HG03439 (cell line): ENCODE data around the gene ATP11A.
"Not testable (repeated sequence)": the region's sequence is repeated elsewhere in the genome, so short reads cannot be mapped to it uniquely, and the experiment has no call there.

Source experiments
- ATAC-seq: cut with Tn5 transposase; IDR thresholded peaks from one replicate; pipeline ENCODE4 v1.9.1; 2021; ENCODE audit warnings: mild to moderate bottlenecking, moderate library complexity; ENCODE audit not compliant: unreplicated experiment

Gene ATP11A

GRCh38 chr13:112791663-112792440, 102.0 kb downstream of the ATP11A start:
- ATAC-seq = no peak

GRCh38 chr13:112792511-112792910, 102.7 kb downstream of the ATP11A start:
- ATAC-seq = no peak

DNA sequence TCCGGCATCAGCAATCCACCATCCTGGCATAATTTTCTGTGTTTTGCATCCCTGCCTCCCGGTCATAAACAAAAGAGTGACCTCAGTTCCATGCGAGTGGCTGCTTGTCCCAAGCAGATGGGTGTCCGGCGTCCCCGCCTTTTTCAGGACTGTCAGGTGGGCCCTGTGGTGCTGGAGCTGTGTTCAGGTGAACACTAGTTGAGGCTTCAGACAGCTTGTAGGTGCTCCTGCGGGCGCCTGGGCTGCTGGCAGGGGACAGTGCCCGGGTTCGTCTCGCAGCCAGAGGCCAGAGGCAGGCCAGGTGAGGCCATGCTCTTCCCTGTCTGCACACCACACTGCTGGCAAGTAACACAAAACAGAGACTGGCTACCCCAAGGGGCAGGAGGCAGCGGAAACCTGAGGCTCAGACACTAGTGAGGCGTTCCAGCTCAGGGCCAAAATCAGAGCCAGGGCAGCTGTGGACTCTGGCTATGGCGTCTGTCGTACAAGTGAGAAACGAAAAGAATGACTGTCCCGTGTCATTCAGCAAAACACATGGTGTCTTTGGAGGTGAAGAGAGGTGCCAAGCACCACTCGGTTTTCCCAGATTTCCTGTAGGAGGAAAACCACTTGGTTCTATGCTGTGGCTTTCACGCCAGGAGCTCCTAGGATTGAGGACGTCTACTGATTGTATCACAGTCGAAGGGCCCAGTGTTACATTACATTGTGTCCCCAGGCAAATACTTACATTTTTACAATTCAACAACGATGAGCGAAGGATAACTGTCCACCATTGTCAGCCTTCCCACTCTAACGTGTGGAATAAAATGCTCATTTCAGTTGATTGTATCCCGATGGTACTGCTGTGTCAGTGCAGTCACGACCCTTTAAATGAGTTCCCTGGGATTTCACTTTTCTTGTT, 104.0 kb downstream of the ATP11A start:
- no peak for ATAC-seq

DNA sequence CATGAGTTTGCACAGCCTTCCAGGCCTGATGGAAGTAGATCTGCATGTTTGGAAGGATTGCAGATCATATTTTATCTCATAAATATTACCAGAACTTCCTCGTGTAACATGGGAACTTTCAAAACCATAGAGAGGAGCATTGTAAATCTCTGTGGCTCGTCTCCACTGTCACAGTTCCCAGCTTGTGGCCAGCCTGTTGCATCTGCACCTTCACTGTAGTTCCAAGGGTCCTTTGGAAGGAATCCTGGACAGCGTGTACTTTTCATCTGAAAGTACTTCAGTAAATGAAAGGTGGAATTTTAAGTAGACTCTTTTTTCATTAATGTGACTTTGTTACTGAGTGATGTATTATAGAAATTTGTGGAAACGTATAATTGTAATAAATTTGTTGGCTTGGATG, 105.4 kb downstream of the ATP11A start:
- ATAC-seq = no peak

- ATAC-seq = no peak
Observed at GRCh38 chr13:112796190-112796915, 106.5 kb downstream of the ATP11A start.

- ATAC-seq = no peak
Observed at GRCh38 chr13:112799394-112799793, 109.6 kb downstream of the ATP11A start.

DNA sequence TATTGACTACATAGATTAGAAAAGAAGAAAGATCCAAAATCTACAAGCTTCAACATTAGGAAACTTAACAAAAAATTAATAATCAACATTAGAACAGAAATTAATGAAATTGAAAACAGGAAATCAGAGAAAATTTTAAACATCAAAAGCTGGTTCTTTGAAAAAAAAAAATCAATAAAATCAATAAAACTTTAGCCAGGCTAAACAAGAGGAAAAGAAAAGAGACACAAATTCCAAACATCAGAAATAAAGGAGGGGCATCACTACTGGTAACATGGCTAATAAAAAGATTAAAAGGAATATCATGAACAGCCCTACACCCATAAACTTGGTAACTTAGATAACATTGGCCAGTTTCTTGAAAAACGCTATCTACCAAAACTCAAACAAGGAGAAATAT, 110.2 kb downstream of the ATP11A start:
- no peak for ATAC-seq

DNA sequence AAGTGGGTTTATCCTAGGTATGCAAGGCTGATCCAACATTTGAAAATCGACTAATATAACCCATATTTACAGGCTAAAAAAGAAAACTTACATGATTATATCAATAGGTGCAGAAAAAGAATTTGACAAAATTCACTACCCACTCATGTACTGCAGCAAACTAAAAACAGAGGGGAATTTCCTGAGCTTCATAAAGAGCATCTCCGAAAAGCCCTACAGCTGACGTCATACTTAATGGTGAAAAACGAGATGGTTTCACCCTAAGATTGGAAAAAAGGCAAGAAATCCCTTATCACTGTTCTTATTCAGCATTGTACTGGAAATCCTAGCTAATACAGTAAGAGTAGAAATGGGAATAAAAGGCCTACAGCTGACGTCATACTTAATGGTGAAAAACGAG, 111.0 kb downstream of the ATP11A start:
- ATAC-seq = not testable (repeated sequence)

DNA sequence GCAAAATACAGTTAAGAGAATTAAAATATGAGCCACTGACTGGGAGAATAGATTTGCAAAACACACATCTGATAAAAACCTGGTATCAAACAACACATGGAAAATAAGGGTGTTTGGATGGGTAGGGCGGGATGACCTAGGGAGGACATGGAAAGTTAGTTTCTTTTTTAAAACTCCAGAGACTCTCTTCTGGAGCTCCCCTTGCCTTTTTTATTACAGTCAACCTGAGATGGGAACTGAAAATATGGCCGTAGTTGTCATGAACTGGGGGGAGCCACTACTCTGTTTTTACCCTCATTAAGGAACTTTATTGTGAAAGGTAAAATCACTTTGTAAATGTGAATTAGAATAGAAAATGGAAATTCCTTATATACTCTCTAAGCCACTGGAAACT, 113.0 kb downstream of the ATP11A start:
- ATAC-seq = peak; percentile 41

DNA sequence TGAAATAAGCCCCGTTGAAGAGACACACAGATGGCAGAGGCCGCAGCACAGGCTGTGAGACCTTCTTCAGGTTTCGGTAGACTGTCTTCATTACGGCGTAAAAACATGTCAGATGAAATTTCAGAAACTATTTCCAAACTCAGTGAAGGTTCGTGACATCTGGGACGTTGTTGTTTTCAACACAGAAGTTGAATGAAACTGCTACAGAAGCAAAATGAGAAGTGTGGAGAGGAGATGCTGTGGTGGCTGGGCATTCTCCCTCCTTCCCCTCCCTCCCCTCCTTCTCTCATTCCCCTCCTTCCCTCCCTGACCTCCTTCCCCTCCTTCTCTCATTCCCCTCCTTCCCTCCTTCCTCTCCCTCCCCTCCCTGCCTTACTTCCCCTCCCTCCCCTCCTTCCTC, 113.6 kb downstream of the ATP11A start:
- peak; percentile 73 for ATAC-seq

GRCh38 chr13:112804374-112804773, 114.5 kb downstream of the ATP11A start:
- no peak for ATAC-seq

- ATAC-seq = no peak
Observed at GRCh38 chr13:112806739-112807652, 117.2 kb downstream of the ATP11A start.

- ATAC-seq = no peak
Observed at GRCh38 chr13:112807653-112808376, 118.0 kb downstream of the ATP11A start.

DNA sequence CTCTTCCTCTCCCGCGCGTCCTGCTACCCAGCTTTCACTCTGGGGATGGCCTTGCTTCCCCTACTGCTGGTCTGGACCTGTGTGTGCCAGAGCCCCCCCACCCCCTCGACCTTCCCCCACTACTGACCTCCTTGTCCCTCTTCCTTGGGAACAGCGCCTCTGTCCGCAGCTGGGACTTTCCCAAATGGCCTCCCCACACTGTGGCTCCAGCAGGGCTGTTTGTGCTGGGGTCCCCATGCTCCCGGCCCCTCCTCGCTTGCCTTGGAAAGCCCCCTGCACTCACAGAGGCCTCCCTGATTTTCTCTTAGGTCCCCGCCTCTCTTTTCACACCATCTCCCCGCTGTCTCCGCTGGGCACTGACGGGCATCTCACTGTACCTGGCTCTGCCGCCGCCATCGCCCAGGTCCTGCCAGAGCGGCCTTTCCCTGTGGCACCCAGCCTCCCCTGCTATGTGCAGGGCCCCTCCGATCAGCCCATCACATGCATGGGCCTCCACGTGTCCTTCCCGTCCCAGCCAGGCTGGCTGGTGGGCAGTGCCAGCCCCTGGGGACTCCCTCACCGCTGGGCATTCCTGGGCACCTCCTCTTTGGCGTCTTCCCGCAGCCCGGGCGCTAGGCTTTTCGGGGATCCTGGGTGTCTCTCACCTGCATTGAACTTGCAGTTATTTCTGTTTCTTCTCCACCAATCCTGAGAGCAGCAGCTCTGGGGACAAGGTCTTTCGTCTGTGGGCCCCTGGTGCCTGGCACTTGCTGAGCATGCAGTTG, 118.7 kb downstream of the ATP11A start:
- ATAC-seq = no peak

DNA sequence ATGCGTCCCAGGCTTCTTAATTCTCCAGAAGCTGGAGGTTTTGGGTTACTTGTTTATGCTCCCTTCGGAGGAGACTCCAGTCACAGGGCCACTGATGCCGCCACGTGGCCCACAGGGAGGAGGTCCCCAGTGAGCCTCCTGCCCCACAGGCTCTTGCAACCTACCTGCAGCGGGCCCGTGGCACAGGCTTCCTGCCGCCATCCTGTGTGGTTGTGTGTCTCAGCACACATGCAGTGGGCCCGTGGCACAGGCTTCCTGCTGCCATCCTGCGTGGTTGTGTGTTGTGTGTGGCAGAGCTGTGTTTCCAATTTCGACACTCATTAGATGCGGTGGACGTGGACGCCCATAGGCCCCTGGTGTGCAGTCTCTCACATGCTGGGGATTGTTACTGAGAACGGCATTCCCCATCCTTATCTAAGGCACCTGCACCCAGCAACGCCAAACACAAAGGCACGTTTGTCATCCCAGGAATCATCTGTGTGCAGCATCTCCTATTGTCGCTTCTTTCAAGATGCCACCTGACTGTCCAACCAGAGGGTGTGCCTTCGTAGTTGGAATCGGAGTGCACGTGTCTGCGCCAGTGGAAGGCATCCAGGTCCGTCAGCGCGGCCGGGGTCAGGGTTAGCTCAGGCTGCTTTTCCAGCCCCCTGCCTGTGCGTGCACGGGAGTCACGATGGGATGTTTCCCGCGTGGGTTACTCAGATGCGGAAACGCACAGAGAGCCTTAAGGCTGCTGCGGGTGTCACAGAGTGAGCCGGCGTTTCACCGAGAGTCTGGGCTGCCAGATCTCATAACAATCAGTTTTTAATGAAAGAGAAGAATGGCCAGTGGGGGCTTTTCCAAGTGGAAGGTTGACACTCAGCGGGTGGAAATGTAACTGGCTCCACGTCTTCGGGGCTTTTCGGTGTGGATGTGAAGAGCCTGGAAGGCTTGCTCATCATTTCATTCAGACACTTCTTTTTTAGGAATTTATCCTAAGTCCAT, 119.8 kb downstream of the ATP11A start:
- no peak for ATAC-seq

DNA sequence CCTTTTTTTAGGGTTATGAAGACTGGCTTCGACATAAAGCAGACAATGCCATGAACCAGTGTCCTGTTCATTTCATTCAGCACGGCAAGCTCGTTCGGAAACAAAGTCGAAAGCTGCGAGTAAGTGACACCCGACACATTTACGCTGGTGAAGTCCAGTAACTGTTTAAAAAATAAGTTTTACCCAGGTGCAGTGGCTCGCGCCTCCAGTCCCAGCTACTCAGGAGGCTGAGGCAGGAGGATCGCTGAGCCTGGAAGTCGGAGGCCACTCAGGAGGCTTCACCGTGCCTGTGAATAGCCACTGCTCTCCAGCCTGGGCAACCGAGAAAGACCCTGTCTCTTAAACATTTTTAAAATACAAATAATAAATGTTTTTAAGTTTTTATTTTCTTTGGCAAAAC, 120.8 kb downstream of the ATP11A start:
- ATAC-seq = no peak

GRCh38 chr13:112812306-112813055, 122.6 kb downstream of the ATP11A start:
- no peak for ATAC-seq
